Uterus (tissue), 4 donors: ENCODE data around the gene CRABP1. TPM values are rescaled to one million over a fixed set of nuclear protein-coding genes. Genes with fewer than 3 reads are reported as not detected.

Experiments used
- DNase-seq, 2 donors: peaks; one replicate each; pipeline ENCODE4 v3.0.0-alpha.2; 2019 to 2020
- H3K27ac ChIP-seq, 2 donors: fragments of 200-600 bp; sonication (generic); 1 replicate in 1 of 2; 2 replicates in 1 of 2; pipeline ENCODE4 v1.5.1; 2016 to 2018
- H3K27me3 ChIP-seq, 2 donors: fragments of 200-600 bp; sonication (generic); one replicate each; pipeline ENCODE4 v1.5.1; 2018 to 2019; ENCODE audit warnings: control low read depth in 1 of 2
- H3K36me3 ChIP-seq, 2 donors: fragments of 200-600 bp; sonication (generic); one replicate each; pipeline ENCODE4 v1.5.1; 2019; ENCODE audit warnings: control low read depth in 1 of 2
- H3K4me1 ChIP-seq, 2 donors: fragments of 200-600 bp; sonication (generic); one replicate each; pipeline ENCODE4 v1.5.1; 2018 to 2019; ENCODE audit warnings: control low read depth in 1 of 2
- H3K4me3 ChIP-seq, 2 donors: fragments of 200-600 bp; sonication (generic); 1 replicate in 1 of 2; 2 replicates in 1 of 2; pipeline ENCODE4 v1.5.1; 2018 to 2019; ENCODE audit warnings: mild to moderate bottlenecking in 1 of 2
- H3K9me3 ChIP-seq, 2 donors: fragments of 200-600 bp; sonication (generic); one replicate each; pipeline ENCODE4 v1.5.1; 2019; ENCODE audit warnings: control low read depth in 1 of 2
- POLR2A ChIP-seq, 2 donors: fragments of 450-650 bp; IDR thresholded peaks; one replicate each; pipeline ENCODE4 v1.6.1; 2016; ENCODE audit warnings: antibody characterized with exemption in 2 of 2, mild to moderate bottlenecking in 1 of 2, moderate library complexity in 1 of 2
- intact Hi-C: fragments of 100-400 bp; cut with DNase I; formaldehyde crosslinking; loops from one replicate; pipeline ENCODE4 v1.15.1; 2023; ENCODE audit warnings: low total_unique reads
- total RNA-seq, 4 donors: library from RNA; depleted of rRNA in 3 of 4; stranded (reverse); fragments of >200 nt in 3 of 4; gene quantifications; one replicate each; pipeline versions ENCODE4 v1.1.0 to v1.2.4, GENCODE V29; 2014 to 2023
- TF ChIP-seq, protein P1 (sequence below), 4 experiments: fragments of 200-600 bp in 2 of 4; fragments of 450-650 bp in 2 of 4; sonication (generic) in 2 of 4; IDR thresholded peaks; one replicate each; pipeline ENCODE4 v1.5.1; 2016 to 2019; ENCODE audit warnings: antibody characterized with exemption in 4 of 4, mild to moderate bottlenecking in 2 of 4, moderate library complexity in 1 of 4
- donor health status: DM: yes; HTN: yes; CAD: no.

CRABP1 gene
- total RNA-seq, 4 donors from 2014 or later = 3.4 TPM; not detected in 3

DNA sequence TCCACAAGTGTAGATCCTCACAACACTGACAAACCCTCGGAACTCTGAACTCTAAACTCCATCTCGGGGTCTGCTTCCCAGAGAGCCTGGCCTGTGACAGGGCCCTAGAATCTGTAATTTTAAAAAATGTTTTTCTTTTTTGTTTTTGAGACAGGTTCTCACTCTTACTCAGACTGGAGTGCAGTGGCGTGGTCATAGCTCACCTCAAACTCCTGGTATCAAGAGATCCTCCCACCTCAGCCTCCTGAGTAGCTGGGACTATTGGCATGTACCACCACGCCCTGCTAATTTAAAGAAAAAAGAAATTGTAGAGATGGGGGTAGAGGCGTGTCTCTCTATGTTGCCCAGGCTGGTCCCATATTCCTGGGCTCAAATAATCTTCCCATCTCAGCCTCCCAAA is 26.2 kb downstream of the CRABP1 start:
- DNase-seq = no peak
- TF ChIP-seq POLR2A (IDR thresholded peaks at IDR 0.05) = no peak
- TF ChIP-seq, protein P1, sequence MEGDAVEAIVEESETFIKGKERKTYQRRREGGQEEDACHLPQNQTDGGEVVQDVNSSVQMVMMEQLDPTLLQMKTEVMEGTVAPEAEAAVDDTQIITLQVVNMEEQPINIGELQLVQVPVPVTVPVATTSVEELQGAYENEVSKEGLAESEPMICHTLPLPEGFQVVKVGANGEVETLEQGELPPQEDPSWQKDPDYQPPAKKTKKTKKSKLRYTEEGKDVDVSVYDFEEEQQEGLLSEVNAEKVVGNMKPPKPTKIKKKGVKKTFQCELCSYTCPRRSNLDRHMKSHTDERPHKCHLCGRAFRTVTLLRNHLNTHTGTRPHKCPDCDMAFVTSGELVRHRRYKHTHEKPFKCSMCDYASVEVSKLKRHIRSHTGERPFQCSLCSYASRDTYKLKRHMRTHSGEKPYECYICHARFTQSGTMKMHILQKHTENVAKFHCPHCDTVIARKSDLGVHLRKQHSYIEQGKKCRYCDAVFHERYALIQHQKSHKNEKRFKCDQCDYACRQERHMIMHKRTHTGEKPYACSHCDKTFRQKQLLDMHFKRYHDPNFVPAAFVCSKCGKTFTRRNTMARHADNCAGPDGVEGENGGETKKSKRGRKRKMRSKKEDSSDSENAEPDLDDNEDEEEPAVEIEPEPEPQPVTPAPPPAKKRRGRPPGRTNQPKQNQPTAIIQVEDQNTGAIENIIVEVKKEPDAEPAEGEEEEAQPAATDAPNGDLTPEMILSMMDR (IDR thresholded peaks at IDR 0.05) = no peak
- intact Hi-C loops = no loop called here

DNA sequence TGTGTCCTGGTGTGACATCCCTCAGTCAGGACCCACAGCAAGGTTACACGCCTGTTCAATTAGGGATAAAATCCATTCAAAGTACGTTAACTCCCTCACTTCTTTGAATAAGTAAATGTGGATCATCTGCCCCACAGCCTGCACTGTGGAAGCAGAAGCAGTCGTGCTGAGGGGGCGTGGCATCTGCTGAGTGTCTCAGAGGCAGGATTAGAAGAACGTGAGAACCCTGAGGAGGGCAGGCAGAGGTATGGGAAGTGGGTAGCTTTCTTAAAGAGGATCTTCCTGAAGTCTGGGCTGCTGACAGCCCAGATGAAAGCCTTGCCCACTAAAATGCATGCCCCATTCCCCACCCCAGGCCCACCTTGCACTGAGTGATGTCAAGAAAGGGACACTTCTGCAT is 28.5 kb downstream of the CRABP1 start:
- no peak for TF ChIP-seq POLR2A (IDR thresholded peaks at IDR 0.05)
- TF ChIP-seq, protein P1 (IDR thresholded peaks at IDR 0.05) = no peak
- H3K27ac ChIP-seq = no peak overlapping the region
- H3K27me3 ChIP-seq = no peaks in the 10 kb centered on the region
- intact Hi-C loops = no loop called here
- H3K4me3 ChIP-seq = no peak overlapping the region
- no peak for DNase-seq
- no peaks in the 10 kb centered on the region for H3K9me3 ChIP-seq
- H3K36me3 ChIP-seq = no peaks in the 10 kb centered on the region
- no peaks in the 10 kb centered on the region for H3K4me1 ChIP-seq

More for the DNA sequence above, 26.2 kb downstream of the CRABP1 start:
- Histone ChIP-seq H3K4me1 (no peaks in the 10 kb centered on the region), H3K27ac (no peak overlapping the region), H3K36me3 (no peaks in the 10 kb centered on the region), H3K9me3 (no peaks in the 10 kb centered on the region), H3K27me3 (no peaks in the 10 kb centered on the region), H3K4me3 (no peak overlapping the region)

DNA sequence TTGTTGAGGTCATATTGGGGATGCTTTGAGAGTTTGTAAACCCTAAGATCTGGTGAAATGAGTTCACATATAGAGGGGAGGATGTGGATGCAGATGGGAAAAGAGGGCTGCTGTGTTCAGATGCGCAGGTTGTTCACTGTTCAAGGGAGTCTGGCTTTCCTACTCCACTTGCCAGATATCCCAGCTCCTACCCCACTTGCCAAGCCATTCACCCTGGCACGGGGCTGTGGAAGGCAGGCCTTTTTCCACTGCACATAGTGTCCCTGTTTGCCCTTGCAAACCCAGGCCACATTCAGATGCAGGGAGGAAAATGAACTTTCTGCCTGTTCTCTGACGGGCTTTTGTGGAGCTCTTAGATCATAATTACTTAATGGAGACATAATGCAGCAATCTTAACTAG is 29.0 kb downstream of the CRABP1 start:
- no peaks in the 10 kb centered on the region for H3K36me3 ChIP-seq
- no peaks in the 10 kb centered on the region for H3K9me3 ChIP-seq
- no peak overlapping the region for H3K4me3 ChIP-seq
- TF ChIP-seq, protein P1 (IDR thresholded peaks at IDR 0.05) = no peak
- no peak for TF ChIP-seq POLR2A (IDR thresholded peaks at IDR 0.05)
- no peaks in the 10 kb centered on the region for H3K27me3 ChIP-seq
- no peak overlapping the region for H3K27ac ChIP-seq
- no peaks in the 10 kb centered on the region for H3K4me1 ChIP-seq
- intact Hi-C loops = no loop called here
- no peak for DNase-seq

DNA sequence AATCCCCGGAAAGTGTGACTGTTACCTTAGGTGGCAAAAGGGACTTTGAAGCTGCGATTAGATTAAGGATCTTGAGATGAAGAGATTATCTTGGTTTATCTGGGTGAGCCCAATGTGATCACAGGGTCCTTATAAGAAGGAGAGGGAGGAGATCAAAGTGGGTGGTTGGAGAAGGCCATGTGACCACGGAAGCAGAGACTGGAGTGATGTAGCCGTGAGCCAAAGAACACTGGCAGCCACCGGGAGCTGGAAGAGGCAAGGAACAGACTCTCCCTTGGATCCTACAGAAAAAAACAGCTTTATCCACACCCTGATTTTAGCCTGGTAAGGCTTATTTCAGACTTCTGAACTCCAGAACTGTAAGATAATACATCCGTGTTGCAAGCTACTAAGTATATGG is 29.9 kb downstream of the CRABP1 start:
- Histone ChIP-seq H3K27me3 (no peaks in the 10 kb centered on the region), H3K36me3 (no peaks in the 10 kb centered on the region), H3K9me3 (no peaks in the 10 kb centered on the region), H3K4me1 (no peaks in the 10 kb centered on the region), H3K27ac (no peak overlapping the region), H3K4me3 (no peak overlapping the region)
- TF ChIP-seq, protein P1 (IDR thresholded peaks at IDR 0.05) = no peak
- TF ChIP-seq POLR2A (IDR thresholded peaks at IDR 0.05) = no peak
- intact Hi-C loops = no loop called here
- no peak for DNase-seq

DNA sequence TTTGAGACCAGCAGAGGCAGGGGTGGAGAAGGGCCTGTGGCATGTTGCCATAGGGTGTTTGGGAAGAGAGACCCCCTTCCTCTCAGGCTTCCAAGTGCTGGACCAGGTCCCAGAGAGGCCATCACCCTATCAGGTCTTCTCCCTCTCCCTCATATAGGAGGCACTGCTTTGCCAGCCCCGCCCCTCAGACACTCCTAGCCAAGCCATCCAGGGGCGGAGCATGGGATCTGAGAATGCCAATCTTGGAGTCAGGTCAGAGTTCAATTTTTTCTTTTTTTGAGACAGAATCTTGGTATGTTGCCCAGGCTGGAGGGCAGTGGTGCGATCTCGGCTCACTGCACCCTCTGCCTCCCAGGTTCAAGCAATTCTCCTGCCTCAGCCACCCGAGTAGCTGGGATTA is 32.7 kb downstream of the CRABP1 start:
- TF ChIP-seq POLR2A (IDR thresholded peaks at IDR 0.05) = no peak
- TF ChIP-seq, protein P1 (IDR thresholded peaks at IDR 0.05) = no peak

More for the DNA sequence above, 32.7 kb downstream of the CRABP1 start:
- intact Hi-C loops = no loop called here
- Histone ChIP-seq H3K27ac (no peak overlapping the region), H3K4me3 (no peak overlapping the region), H3K27me3 (no peaks in the 10 kb centered on the region), H3K36me3 (no peaks in the 10 kb centered on the region), H3K9me3 (no peaks in the 10 kb centered on the region), H3K4me1 (no peaks in the 10 kb centered on the region)
- no peak for DNase-seq
